ENCODE data around the gene TGFA. TPM values are rescaled to one million over a fixed set of nuclear protein-coding genes. Genes with fewer than 3 reads are reported as not detected.

TGFA gene
- total RNA-seq, 1 experiment from 2014 or later: 50.1 TPM

DNA sequence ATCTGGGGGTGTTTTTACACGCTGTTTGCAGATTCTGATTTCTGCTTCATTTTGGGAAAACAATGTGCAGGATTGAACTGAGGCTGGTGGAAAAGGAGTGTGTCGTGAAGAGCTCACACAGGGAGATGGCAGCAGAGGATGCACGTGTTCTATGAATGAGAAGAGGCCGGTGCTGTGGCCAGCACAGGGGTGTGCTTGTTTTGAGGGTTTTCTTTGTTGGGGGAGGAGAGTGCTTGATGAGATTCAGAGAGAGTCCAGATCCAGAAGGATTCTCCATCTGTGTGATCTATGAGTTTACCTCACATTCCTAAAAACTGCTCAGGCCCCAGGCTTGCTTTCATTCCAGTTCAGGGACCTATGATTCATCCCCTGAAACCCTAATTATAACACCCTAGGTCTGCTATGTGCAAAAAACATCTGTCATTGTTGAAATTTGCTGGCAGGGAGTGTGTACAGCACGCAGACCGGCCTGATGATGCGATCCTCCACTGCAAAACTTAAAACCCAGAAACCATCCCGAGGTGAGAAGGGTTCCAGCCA is 12.1 kb downstream of the TGFA start:
- ATAC-seq (peak; percentile 79), DNase-seq (ENCODE audit: low read depth, low spot score) (no peak)

More for the DNA sequence above, 12.1 kb downstream of the TGFA start:
- CTCF ChIA-PET: no interaction called here
- 0 out of 4 replicates have a peak, but pooled peaks cover 0 to 4% of the 10 kb centered on the region in 2 experiments for H3K36me3 ChIP-seq (ENCODE audit: control insufficient read depth in 1 of 2, insufficient read depth in 2 of 2, low read length in 2 of 2)
- no peaks in the 10 kb centered on the region for H3K9me2 ChIP-seq (ENCODE audit: insufficient read depth)
- BruUV-seq (replicated peaks): no TSS peak
- intact Hi-C loops (cut with micrococcal nuclease): no loop called here
- peaks cover 26 to 50% of the 10 kb centered on the region in 2 experiments for H3K4me1 ChIP-seq (ENCODE audit: control insufficient read depth in 1 of 2, insufficient read depth in 2 of 2, low read length in 2 of 2)
- H3K4me3 ChIP-seq (replicated peaks in 1 of 2; ENCODE audit: low read depth in 1 of 2, low read length in 2 of 2): peak overlapping the region; percentile 12 to 27
- POLR2A ChIA-PET: no interaction called here
- H3K4me2 ChIP-seq (ENCODE audit: low read length): peak overlapping the region; percentile 60
- no peaks in the 10 kb centered on the region for H3K27me3 ChIP-seq (ENCODE audit: insufficient read depth, low read length)
- peaks cover 98% of the 10 kb centered on the region for H3K79me2 ChIP-seq (ENCODE audit: insufficient read depth, low read length)
- peak overlapping the region; percentile 67 for H3K27ac ChIP-seq (ENCODE audit: low read depth, low read length)
- no peak overlapping the region for H2AFZ ChIP-seq (ENCODE audit: low read depth, low read length, poor library complexity, severe bottlenecking)
- no peaks in the 10 kb centered on the region for H4K20me1 ChIP-seq (ENCODE audit: insufficient read depth)
- TF ChIP-seq SIN3A (IDR thresholded peaks at IDR 0.05; ENCODE audit: low read depth) (peak; percentile 56; the same call in 1 of the 2 replicates), FOSL1 (IDR thresholded peaks at IDR 0.05; ENCODE audit: low read depth) (peak; percentile 44), RAD21 (IDR thresholded peaks at IDR 0.05; ENCODE audit: low read depth) (peak; percentile 20; the same call in 1 of the 2 replicates), JUND (IDR thresholded peaks at IDR 0.05) (peak; percentile 62)
- TF ChIP-seq, protein P1, sequence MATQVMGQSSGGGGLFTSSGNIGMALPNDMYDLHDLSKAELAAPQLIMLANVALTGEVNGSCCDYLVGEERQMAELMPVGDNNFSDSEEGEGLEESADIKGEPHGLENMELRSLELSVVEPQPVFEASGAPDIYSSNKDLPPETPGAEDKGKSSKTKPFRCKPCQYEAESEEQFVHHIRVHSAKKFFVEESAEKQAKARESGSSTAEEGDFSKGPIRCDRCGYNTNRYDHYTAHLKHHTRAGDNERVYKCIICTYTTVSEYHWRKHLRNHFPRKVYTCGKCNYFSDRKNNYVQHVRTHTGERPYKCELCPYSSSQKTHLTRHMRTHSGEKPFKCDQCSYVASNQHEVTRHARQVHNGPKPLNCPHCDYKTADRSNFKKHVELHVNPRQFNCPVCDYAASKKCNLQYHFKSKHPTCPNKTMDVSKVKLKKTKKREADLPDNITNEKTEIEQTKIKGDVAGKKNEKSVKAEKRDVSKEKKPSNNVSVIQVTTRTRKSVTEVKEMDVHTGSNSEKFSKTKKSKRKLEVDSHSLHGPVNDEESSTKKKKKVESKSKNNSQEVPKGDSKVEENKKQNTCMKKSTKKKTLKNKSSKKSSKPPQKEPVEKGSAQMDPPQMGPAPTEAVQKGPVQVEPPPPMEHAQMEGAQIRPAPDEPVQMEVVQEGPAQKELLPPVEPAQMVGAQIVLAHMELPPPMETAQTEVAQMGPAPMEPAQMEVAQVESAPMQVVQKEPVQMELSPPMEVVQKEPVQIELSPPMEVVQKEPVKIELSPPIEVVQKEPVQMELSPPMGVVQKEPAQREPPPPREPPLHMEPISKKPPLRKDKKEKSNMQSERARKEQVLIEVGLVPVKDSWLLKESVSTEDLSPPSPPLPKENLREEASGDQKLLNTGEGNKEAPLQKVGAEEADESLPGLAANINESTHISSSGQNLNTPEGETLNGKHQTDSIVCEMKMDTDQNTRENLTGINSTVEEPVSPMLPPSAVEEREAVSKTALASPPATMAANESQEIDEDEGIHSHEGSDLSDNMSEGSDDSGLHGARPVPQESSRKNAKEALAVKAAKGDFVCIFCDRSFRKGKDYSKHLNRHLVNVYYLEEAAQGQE (IDR thresholded peaks at IDR 0.05; ENCODE audit: low read depth): no peak
- TF ChIP-seq, protein P2, sequence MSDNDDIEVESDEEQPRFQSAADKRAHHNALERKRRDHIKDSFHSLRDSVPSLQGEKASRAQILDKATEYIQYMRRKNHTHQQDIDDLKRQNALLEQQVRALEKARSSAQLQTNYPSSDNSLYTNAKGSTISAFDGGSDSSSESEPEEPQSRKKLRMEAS (IDR thresholded peaks at IDR 0.05): peak; percentile 75
- TF ChIP-seq, protein P3, sequence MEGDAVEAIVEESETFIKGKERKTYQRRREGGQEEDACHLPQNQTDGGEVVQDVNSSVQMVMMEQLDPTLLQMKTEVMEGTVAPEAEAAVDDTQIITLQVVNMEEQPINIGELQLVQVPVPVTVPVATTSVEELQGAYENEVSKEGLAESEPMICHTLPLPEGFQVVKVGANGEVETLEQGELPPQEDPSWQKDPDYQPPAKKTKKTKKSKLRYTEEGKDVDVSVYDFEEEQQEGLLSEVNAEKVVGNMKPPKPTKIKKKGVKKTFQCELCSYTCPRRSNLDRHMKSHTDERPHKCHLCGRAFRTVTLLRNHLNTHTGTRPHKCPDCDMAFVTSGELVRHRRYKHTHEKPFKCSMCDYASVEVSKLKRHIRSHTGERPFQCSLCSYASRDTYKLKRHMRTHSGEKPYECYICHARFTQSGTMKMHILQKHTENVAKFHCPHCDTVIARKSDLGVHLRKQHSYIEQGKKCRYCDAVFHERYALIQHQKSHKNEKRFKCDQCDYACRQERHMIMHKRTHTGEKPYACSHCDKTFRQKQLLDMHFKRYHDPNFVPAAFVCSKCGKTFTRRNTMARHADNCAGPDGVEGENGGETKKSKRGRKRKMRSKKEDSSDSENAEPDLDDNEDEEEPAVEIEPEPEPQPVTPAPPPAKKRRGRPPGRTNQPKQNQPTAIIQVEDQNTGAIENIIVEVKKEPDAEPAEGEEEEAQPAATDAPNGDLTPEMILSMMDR (IDR thresholded peaks at IDR 0.05 in 2 of 3, conservative IDR thresholded peaks at IDR 0.05 in 1 of 3; ENCODE audit: borderline replicate concordance in 1 of 3, insufficient read depth in 1 of 3, low read depth in 2 of 3, low read length in 2 of 3): no peak; a peak in 1 of 6 replicates
- H3K9ac ChIP-seq (ENCODE audit: low read length): peak overlapping the region; percentile 34
- RAD21 ChIA-PET (ENCODE audit: low non-redundant PET in 1 of 2, low total read pairs in 2 of 2, uncharacterized antibody in 2 of 2, unreplicated experiment in 2 of 2): no interaction called here
- H3K9me3 ChIP-seq (ENCODE audit: control insufficient read depth in 1 of 2, insufficient read depth in 1 of 2, low read depth in 1 of 2, low read length in 2 of 2): peaks cover 0 to 7% of the 10 kb centered on the region in 2 experiments; a peak in 2 of 4 replicates

All from HCT116 (cell line).